Vagina (tissue), 2 donors: Measurements from ENCODE around the gene PCDHGB4. TPM values are rescaled to one million over a fixed set of nuclear protein-coding genes. Genes with fewer than 3 reads are reported as not detected.
"Not testable (repeated sequence)": the region's sequence is repeated elsewhere in the genome, so short reads cannot be mapped to it uniquely, and the experiment has no call there.

Experiments used
- DNase-seq, 2 donors: peaks; one replicate each; pipeline ENCODE4 v3.0.0-alpha.2; 2017; ENCODE audit errors: extremely low spot score in 2 of 2
- H3K27ac ChIP-seq: fragments of 200-600 bp; sonication (generic); one replicate; pipeline ENCODE4 v1.5.1; 2019
- H3K27me3 ChIP-seq: fragments of 200-600 bp; sonication (generic); one replicate; pipeline ENCODE4 v1.5.1; 2019
- H3K36me3 ChIP-seq, 2 donors: fragments of 200-600 bp; sonication (generic); one replicate each; pipeline ENCODE4 v1.5.1; 2017 to 2019
- H3K4me1 ChIP-seq: fragments of 200-600 bp; sonication (generic); one replicate; pipeline ENCODE4 v1.5.1; 2019
- H3K4me3 ChIP-seq, 2 donors: fragments of 200-600 bp; sonication (generic); 1 replicate in 1 of 2; 2 replicates in 1 of 2; pipeline ENCODE4 v1.5.1; 2016 to 2019
- H3K9me3 ChIP-seq: fragments of 200-600 bp; sonication (generic); one replicate; pipeline ENCODE4 v1.5.1; 2019
- CTCF ChIP-seq, 3 experiments: fragments of 450-650 bp in 2 of 3; fragments of 200-600 bp in 1 of 3; sonication (generic) in 1 of 3; IDR thresholded peaks; one replicate each; pipeline ENCODE4 v1.5.1; 2017 to 2019; ENCODE audit warnings: antibody characterized with exemption in 3 of 3, mild to moderate bottlenecking in 2 of 3, moderate library complexity in 2 of 3
- POLR2A ChIP-seq, 2 donors: fragments of 450-650 bp; IDR thresholded peaks; one replicate each; pipeline ENCODE4 v1.6.1; 2017; ENCODE audit warnings: antibody characterized with exemption in 2 of 2, mild to moderate bottlenecking in 2 of 2, moderate library complexity in 2 of 2
- POLR2AphosphoS5 ChIP-seq, 2 donors: sonication (generic); formaldehyde crosslinking; IDR thresholded peaks; one replicate each; pipeline ENCODE4 v1.9.0; 2017; ENCODE audit warnings: antibody characterized with exemption in 2 of 2, mild to moderate bottlenecking in 2 of 2, low read depth in 1 of 2; ENCODE audit not compliant: insufficient read depth in 1 of 2
- intact Hi-C: fragments of 100-400 bp; cut with DNase I; formaldehyde crosslinking; loops from one replicate; pipeline ENCODE4 v1.15.1; 2023
- total RNA-seq: library from RNA; depleted of rRNA; stranded (reverse); fragments of >200 nt; gene quantifications from one replicate; pipeline ENCODE4 v1.2.3, GENCODE V29; 2016

Gene PCDHGB4
- total RNA-seq, 1 donor from 2014 or later = 10.3 TPM

GRCh38 chr5:141399555-141400258 lies 12.2 kb downstream of the PCDHGB4 start:
- no peak overlapping the region for H3K4me3 ChIP-seq

GRCh38 chr5:141402553-141403243 lies 15.2 kb downstream of the PCDHGB4 start, which contains the start of gene PCDHGA9:
Gene PCDHGA9 (plus strand): TSS chr5:141402778. CDS start chr5:141402953, 175 bp downstream.
- peaks cover 0 to 20% of the 10 kb centered on the region in 2 donors for H3K36me3 ChIP-seq
- H3K4me1 ChIP-seq = no peaks in the 10 kb centered on the region
- H3K4me3 ChIP-seq = peak within 1 kb of the TSS; percentile 14 to 24
- DNase-seq = no peak
- peaks cover 79% of the 10 kb centered on the region for H3K9me3 ChIP-seq
- intact Hi-C loops = no loop called here
- TF ChIP-seq POLR2AphosphoS5 (IDR thresholded peaks at IDR 0.05; ENCODE audit: insufficient read depth in 1 of 2, low read depth in 1 of 2) = no peak
- peak in 1 of 3 experiments; percentile 13 for TF ChIP-seq CTCF (IDR thresholded peaks at IDR 0.05)
- no peak for TF ChIP-seq POLR2A (IDR thresholded peaks at IDR 0.05)
- H3K27ac ChIP-seq = no peak within 1 kb of the TSS
- H3K27me3 ChIP-seq = no peaks in the 10 kb centered on the region

More at GRCh38 chr5:141399555-141400258, 12.2 kb downstream of the PCDHGB4 start:
- Histone ChIP-seq H3K4me1 (no peaks in the 10 kb centered on the region), H3K27ac (no peak overlapping the region), H3K36me3 (peaks cover 0 to 20% of the 10 kb centered on the region in 2 donors), H3K27me3 (no peaks in the 10 kb centered on the region), H3K9me3 (peaks cover 70% of the 10 kb centered on the region)
- no peak for DNase-seq
- intact Hi-C loops = no loop called here
- TF ChIP-seq POLR2AphosphoS5 (IDR thresholded peaks at IDR 0.05; ENCODE audit: insufficient read depth in 1 of 2, low read depth in 1 of 2) (no peak), POLR2A (IDR thresholded peaks at IDR 0.05) (no peak), CTCF (IDR thresholded peaks at IDR 0.05) (no peak)

- H3K36me3 ChIP-seq = peaks cover 0 to 20% of the 10 kb centered on the region in 2 donors
- H3K9me3 ChIP-seq = peaks cover 82% of the 10 kb centered on the region
- intact Hi-C loops = no loop called here
- no peak overlapping the region for H3K27ac ChIP-seq
- no peaks in the 10 kb centered on the region for H3K4me1 ChIP-seq
- DNase-seq = no peak
- peak overlapping the region in 1 of 2 donors; percentile 14 for H3K4me3 ChIP-seq
- TF ChIP-seq CTCF (IDR thresholded peaks at IDR 0.05) = no peak
- no peak for TF ChIP-seq POLR2A (IDR thresholded peaks at IDR 0.05)
- no peaks in the 10 kb centered on the region for H3K27me3 ChIP-seq
Observed at GRCh38 chr5:141403387-141403786, 15.9 kb downstream of the PCDHGB4 start.

- H3K4me1 ChIP-seq, H3K27me3 ChIP-seq, H3K27ac ChIP-seq, intact Hi-C loops, H3K36me3 ChIP-seq, DNase-seq: not testable (repeated sequence)
- peaks cover 87% of the 10 kb centered on the region for H3K9me3 ChIP-seq
- H3K4me3 ChIP-seq = peak within 1 kb of the TSS; percentile 5 to 13
- TF ChIP-seq CTCF (IDR thresholded peaks at IDR 0.05) = peak in 1 of 3 experiments; percentile 22
Observed at GRCh38 chr5:141407790-141408505, 20.4 kb downstream of the PCDHGB4 start, which contains the start of gene PCDHGB6. Gene PCDHGB6 (plus strand): TSS chr5:141408021. CDS start chr5:141408203, 182 bp downstream.
